RWPE1 (cell line): ENCODE results near the gene ANKRD55.
A peak's percentile ranks its signal among the peaks of the same experiment; 100 is the strongest.
"Not testable (repeated sequence)": the region's sequence is repeated elsewhere in the genome, so short reads cannot be mapped to it uniquely, and the experiment has no call there.

Source experiments
- CTCF ChIA-PET: fragments of 350-600 bp; sonication (Branson Sonifier 250); formaldehyde crosslinking; extraction: SDS; loops from one replicate; lab custom pipeline; 2021; lab: Yijun Ruan, JAX
- POLR2A ChIA-PET: fragments of 400-600 bp; formaldehyde crosslinking; extraction: SDS; loops from one replicate; lab custom pipeline; 2020; ENCODE audit warnings: antibody characterized with exemption; ENCODE audit not compliant: low non-redundant PET; lab: Yijun Ruan, JAX
- DNase-seq: peaks from one replicate; pipeline ENCODE4 v3.0.0; 2012; ENCODE audit warnings: low spot score
- H3K27ac ChIP-seq: fragments of 450-650 bp; 2 replicates; pipeline ENCODE4 v1.5.1; 2017
- CTCF ChIP-seq: fragments of 450-650 bp; conservative IDR thresholded peaks from 2 replicates; pipeline ENCODE4 v1.5.1; 2017; ENCODE audit warnings: low read depth, mild to moderate bottlenecking

ANKRD55 gene

GRCh38 chr5:56267856-56268255, 34.7 kb upstream of the ANKRD55 start:
- no peak for TF ChIP-seq CTCF
- no peak for DNase-seq
- CTCF ChIA-PET = interaction anchor here (0.6 to 4.4 kb wide), 3 partner anchors 570 to 627 kb away, joined by 3 to 49 read pairs (median 3); no protein-coding TSS in a partner anchor
- POLR2A ChIA-PET = no interaction called here
- no peak overlapping the region for H3K27ac ChIP-seq

- TF ChIP-seq CTCF = peak; percentile 80
- no peak overlapping the region for H3K27ac ChIP-seq
- ChIA-PET POLR2A (no interaction called here), CTCF (interaction anchor here (0.6 to 1.9 kb wide), 12 partner anchors 9 to 1850 kb away, joined by 3 to 20 read pairs (median 4); partner anchors contain the start of gene ANKRD55)
- DNase-seq = peak; percentile 61
Observed at GRCh38 chr5:56264417-56265025, 31.4 kb upstream of the ANKRD55 start.

GRCh38 chr5:56262279-56262678, 29.1 kb upstream of the ANKRD55 start:
- TF ChIP-seq CTCF = no peak
- H3K27ac ChIP-seq = no peak overlapping the region
- ChIA-PET CTCF (interaction anchor here (0.6 to 1.9 kb wide), 2 partner anchors 176 to 576 kb away, joined by 4 read pairs; no protein-coding TSS in a partner anchor), POLR2A (no interaction called here)
- DNase-seq = no peak

- DNase-seq = peak; percentile 37
- ChIA-PET CTCF (interaction anchor here (0.7 kb wide), 1 partner anchor 611 kb away, joined by 4 read pairs; no protein-coding TSS in a partner anchor), POLR2A (no interaction called here)
- TF ChIP-seq CTCF = no peak
- H3K27ac ChIP-seq = no peak overlapping the region
Observed at GRCh38 chr5:56259002-56259511, 25.9 kb upstream of the ANKRD55 start.

GRCh38 chr5:56257763-56258529, 24.8 kb upstream of the ANKRD55 start:
- CTCF ChIA-PET, H3K27ac ChIP-seq, DNase-seq, POLR2A ChIA-PET: not testable (repeated sequence)

- POLR2A ChIA-PET = no interaction called here
Observed at GRCh38 chr5:56257010-56257409, 23.9 kb upstream of the ANKRD55 start.

More at GRCh38 chr5:56257010-56257409, 23.9 kb upstream of the ANKRD55 start:
- no peak for DNase-seq
- no peak overlapping the region for H3K27ac ChIP-seq
- no peak for TF ChIP-seq CTCF
- CTCF ChIA-PET = no interaction called here
